ENCODE results near the gene CAMSAP3.

Gene CAMSAP3

DNA sequence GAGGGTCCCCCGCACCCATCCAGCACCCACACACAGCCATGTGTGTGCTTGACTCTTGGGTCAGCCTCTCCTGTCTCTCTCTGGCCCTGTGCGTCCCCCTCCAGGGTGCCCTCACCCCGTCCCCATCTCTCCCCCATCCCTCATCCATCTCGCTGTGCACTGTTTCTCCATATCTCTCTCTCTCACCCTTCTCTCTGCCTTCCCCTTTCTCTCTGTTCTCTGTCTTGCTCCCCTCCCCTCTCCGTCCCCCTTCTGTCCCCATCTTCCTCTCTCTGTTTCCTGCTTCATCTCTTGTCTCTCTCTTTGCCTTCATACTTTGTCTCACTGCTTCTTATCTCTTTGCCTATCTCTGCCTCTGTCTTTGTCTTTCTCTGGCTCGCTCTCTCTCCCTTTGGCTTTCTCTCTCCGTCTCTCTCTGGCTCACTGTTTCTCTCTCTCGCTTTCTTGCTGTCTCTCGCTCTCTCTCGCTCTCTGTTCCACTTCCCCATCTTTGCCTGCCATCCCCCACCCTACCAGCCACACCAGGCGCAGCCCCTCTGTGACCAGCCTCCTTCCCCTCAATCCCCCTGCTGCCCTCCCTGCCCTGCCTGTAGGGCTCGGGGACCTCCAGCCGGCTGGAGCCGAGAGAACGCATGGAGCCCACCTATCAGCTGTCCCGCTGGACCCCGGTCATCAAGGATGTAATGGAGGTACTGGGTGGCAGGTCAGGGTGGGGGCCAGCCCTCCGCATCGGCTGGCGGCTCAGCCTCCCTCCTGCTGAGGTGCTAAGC is 50.2 kb downstream of the CAMSAP3 start:
- DNase-seq (ENCODE audit: extremely low read depth, low read depth): no peak
- TF ChIP-seq, protein P1, sequence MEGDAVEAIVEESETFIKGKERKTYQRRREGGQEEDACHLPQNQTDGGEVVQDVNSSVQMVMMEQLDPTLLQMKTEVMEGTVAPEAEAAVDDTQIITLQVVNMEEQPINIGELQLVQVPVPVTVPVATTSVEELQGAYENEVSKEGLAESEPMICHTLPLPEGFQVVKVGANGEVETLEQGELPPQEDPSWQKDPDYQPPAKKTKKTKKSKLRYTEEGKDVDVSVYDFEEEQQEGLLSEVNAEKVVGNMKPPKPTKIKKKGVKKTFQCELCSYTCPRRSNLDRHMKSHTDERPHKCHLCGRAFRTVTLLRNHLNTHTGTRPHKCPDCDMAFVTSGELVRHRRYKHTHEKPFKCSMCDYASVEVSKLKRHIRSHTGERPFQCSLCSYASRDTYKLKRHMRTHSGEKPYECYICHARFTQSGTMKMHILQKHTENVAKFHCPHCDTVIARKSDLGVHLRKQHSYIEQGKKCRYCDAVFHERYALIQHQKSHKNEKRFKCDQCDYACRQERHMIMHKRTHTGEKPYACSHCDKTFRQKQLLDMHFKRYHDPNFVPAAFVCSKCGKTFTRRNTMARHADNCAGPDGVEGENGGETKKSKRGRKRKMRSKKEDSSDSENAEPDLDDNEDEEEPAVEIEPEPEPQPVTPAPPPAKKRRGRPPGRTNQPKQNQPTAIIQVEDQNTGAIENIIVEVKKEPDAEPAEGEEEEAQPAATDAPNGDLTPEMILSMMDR (IDR thresholded peaks at IDR 0.05; ENCODE audit: low read depth, low read length): no peak

DNA sequence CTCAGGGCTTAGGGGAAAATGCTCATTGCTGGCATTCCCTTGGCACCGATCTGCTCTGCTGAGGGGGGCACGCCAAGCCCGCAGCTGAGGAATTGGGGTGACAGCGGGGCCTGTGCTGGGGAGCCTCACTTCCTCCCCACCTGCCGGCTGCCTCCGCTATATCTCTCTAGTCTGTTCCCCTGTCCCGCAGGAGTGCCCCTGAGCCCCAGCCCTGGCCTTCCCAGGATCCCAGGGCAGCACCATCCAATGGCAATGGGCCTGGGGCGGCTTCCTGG is 50.7 kb downstream of the CAMSAP3 start:
- TF ChIP-seq, protein P1 (IDR thresholded peaks at IDR 0.05; ENCODE audit: low read depth, low read length): no peak
- no peak for DNase-seq (ENCODE audit: extremely low read depth, low read depth)

DNA sequence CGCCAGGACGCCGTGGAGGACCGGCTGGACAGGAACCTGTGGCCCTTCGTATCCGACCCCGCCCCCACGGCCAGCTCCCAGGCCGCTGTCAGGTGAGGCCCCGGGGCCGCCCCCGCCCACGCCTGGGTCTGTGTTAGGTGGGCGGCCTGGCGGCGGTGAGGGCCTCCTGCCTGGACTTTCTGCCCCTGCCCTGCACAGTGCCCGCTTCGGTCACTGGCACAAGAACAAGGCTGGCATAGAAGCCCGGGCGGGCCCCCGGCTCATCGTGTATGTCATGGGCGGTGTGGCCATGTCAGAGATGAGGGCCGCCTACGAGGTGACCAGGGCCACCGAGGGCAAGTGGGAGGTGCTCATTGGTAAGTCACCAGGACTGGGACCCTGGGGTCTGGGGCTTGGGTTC is 51.5 kb downstream of the CAMSAP3 start:
- no peak for DNase-seq (ENCODE audit: extremely low read depth, low read depth)
- TF ChIP-seq, protein P1 (IDR thresholded peaks at IDR 0.05; ENCODE audit: low read depth, low read length): no peak

DNA sequence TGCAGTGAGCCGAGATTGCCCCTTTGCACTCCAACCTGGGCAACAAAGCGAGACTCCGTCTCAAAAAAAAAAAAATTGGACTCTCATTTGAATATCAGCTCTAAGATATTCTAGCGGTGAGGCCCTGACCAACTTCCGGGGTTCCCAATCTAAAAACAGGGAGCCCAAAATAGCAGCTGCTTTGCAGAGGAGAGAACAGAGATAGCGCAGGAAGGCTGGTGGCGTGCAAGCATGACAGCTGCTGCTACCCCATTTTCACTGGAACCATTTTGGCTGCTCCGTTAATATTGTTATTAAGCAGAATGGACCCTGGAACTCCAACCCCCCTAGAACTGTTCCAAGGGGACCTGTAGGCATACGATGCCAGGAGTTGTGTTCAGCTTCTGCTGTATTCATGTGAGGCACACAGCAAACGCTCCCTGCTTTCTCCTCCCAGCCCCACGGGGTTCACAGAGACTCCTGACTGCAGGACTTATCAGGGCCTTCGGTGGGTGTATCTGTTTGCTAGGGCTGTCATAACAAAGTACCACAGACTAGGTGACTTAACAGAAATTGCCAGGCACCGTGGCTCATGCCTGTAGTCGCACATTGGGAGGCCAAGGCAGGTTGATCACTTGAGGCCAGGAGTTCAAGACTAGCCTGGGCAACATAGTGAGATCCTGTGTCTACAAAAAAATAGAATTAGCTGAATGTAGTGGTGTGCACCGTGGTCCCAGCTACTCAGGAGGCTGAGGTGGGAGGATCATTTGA is 52.8 kb downstream of the CAMSAP3 start:
- no peak for DNase-seq (ENCODE audit: extremely low read depth, low read depth)
- TF ChIP-seq, protein P1 (IDR thresholded peaks at IDR 0.05; ENCODE audit: low read depth, low read length): no peak

DNA sequence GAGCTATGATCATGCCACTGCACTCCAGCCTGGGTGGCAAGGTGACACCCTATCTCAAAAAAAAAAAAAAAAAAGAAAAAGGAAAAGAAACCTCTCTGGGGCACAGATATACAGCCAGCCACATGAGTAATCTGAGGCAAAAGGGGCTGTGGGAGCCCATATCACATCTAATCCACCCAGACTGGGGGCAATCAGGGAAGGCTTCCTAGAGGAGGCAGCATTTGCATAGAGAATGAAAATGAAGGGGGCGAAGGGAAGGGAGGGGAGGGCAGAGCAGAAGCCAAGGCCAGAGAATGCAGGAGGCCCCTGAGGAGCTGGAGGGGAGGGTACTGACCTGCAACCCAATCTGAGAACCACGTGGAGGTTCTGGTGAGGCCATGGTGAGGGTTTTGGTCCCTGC is 54.5 kb downstream of the CAMSAP3 start:
- DNase-seq (ENCODE audit: extremely low read depth, low read depth): no peak
- TF ChIP-seq, protein P1 (IDR thresholded peaks at IDR 0.05; ENCODE audit: low read depth, low read length): no peak

DNA sequence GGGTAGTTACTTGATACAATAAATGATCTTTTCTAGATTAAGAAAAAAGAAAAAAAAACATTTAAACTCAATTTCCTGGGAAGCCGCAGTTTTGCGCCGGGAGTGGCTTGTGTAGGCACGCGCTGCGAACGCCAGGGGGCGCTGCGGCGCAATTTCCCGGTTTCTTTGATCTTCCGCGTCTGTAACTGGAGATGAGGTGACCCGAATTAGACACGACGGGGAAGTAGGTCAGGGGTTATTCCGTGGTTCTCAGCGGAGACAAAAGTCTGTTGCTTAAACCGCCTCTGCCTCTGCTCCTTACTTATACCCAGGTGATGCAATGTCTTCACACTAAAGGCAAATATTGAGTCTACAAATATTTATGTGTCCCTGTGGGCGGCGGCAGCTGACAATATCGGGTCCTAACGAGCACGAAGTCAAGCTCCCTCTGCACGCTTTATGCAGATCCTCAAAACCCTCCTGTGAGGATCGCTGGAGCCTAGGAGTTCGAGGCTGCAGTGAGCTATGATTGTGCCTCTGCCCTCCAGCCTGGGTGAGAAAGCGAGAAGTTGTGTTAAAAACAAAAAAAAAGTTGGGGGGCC is 56.5 kb downstream of the CAMSAP3 start:
- TF ChIP-seq, protein P1 (IDR thresholded peaks at IDR 0.05; ENCODE audit: low read depth, low read length): peak; percentile 99
- DNase-seq (ENCODE audit: extremely low read depth, low read depth): peak; percentile 30

DNA sequence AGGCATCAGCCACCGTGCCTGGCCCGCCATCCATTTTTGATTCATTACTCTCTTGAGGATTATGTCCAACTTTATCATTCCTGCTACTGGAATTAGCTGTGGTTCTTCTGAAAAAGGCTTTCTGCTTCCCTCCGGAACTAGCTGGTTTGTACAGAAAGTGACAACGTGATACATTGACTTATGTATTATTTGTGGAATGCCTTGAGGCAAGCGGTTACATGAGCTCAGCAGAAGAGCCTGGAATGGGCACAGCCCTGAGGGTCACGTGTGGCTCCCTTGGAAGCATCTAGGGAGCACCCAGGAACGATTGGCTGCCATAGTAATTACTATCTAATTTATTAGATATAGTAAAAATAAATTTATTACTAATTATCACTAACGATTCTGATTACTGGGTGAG is 58.7 kb downstream of the CAMSAP3 start:
- TF ChIP-seq, protein P1 (IDR thresholded peaks at IDR 0.05; ENCODE audit: low read depth, low read length): no peak
- no peak for DNase-seq (ENCODE audit: extremely low read depth, low read depth)

Data from AG09319 (cell line).